Smooth muscle cell (in vitro differentiated cells): ENCODE measurements around the gene KIDINS220. TPM values are rescaled to one million over a fixed set of nuclear protein-coding genes. Genes with fewer than 3 reads are reported as not detected.
A peak's percentile ranks its signal among the peaks of the same experiment; 100 is the strongest.

Experiments
- DNase-seq: peaks from one replicate; lab custom pipeline; 2025; ENCODE audit not compliant: unreplicated experiment; lab: John Stamatoyannopoulos, UW
- H2AFZ ChIP-seq: fragments of 200-600 bp; sonication (generic); 2 replicates; pipeline ENCODE4 v1.6.0; 2016; ENCODE audit warnings: antibody characterized with exemption, low read depth, mild to moderate bottlenecking
- H3F3A ChIP-seq: fragments of 200-600 bp; sonication (generic); 2 replicates; pipeline ENCODE4 v1.6.0; 2017; ENCODE audit warnings: antibody characterized with exemption, low read depth
- H3K27ac ChIP-seq: fragments of 200-600 bp; sonication (generic); 2 replicates; pipeline ENCODE4 v1.5.1; 2016; ENCODE audit warnings: low read depth, mild to moderate bottlenecking
- H3K27me3 ChIP-seq: fragments of 200-600 bp; sonication (generic); 2 replicates; pipeline ENCODE4 v1.6.1; 2016; ENCODE audit warnings: low read depth, mild to moderate bottlenecking
- H3K36me3 ChIP-seq: fragments of 200-600 bp; sonication (generic); 2 replicates; pipeline ENCODE4 v1.5.1; 2016; ENCODE audit warnings: low read depth
- H3K4me1 ChIP-seq: fragments of 200-600 bp; sonication (generic); 2 replicates; pipeline ENCODE4 v1.5.1; 2016; ENCODE audit warnings: low read depth
- H3K4me2 ChIP-seq: fragments of 200-600 bp; sonication (generic); 2 replicates; pipeline ENCODE4 v1.6.0; 2016; ENCODE audit warnings: mild to moderate bottlenecking
- H3K4me3 ChIP-seq: fragments of 200-600 bp; sonication (generic); 2 replicates; pipeline ENCODE4 v1.5.1; 2016; ENCODE audit warnings: mild to moderate bottlenecking
- H3K79me2 ChIP-seq: fragments of 200-600 bp; sonication (generic); 2 replicates; pipeline ENCODE4 v1.6.0; 2016; ENCODE audit warnings: low read depth, mild to moderate bottlenecking
- H3K9ac ChIP-seq: fragments of 200-600 bp; sonication (generic); 2 replicates; pipeline ENCODE4 v1.6.0; 2016; ENCODE audit warnings: low read depth
- H3K9me3 ChIP-seq: fragments of 200-600 bp; sonication (generic); replicated peaks from 2 replicates; pipeline ENCODE4 v1.5.1; 2016; ENCODE audit warnings: low read depth
- H4K20me1 ChIP-seq: fragments of 200-600 bp; sonication (generic); 2 replicates; pipeline ENCODE4 v1.6.0; 2016; ENCODE audit warnings: low read depth
- CTCF ChIP-seq: fragments of 200-600 bp; sonication (generic); IDR thresholded peaks from 2 replicates; pipeline ENCODE4 v1.5.1; 2017; ENCODE audit warnings: borderline replicate concordance, mild to moderate bottlenecking, antibody characterized with exemption; ENCODE audit not compliant: insufficient read depth, poor library complexity, severe bottlenecking
- WGBS: methylation state at CpG from one replicate; pipeline ENCODE4 v1.1.7; 2016; ENCODE audit warnings: low lambda C conversion rate; 5-methylcytosine and 5-hydroxymethylcytosine counted together
- polyA plus RNA-seq: library from polyadenylated mRNA; unstranded; fragments of >200 nt; fragmentation: Nextera tagmentation; extraction: Ambion mirVana; gene quantifications from 2 replicates; pipeline ENCODE4 v1.2.1, GENCODE V29; 2016
- total RNA-seq: library from RNA; depleted of rRNA; stranded (reverse); fragments of >200 nt; gene quantifications from 2 replicates; pipeline ENCODE4 v1.2.3, GENCODE V29; 2014

Gene KIDINS220
- total and polyA plus RNA-seq, 2 experiments from 2014 or later: 17.8 to 54.9 TPM

- Histone ChIP-seq H3K4me3 (peak overlapping the region; percentile 90), H3K9me3 (no peaks in the 10 kb centered on the region), H3K4me2 (peak overlapping the region; percentile 89), H3K36me3 (no peaks in the 10 kb centered on the region), H3K4me1 (peaks cover 8% of the 10 kb centered on the region), H3K79me2 (peaks cover 32% of the 10 kb centered on the region), H4K20me1 (peaks cover 32% of the 10 kb centered on the region), H2AFZ (peak overlapping the region; percentile 64), H3K9ac (no peak overlapping the region), H3K27me3 (no peaks in the 10 kb centered on the region), H3K27ac (peak overlapping the region; percentile 3), H3F3A (peaks cover 21% of the 10 kb centered on the region)
- WGBS: under 1% methylated on average over 41 of the region's 87 CpGs
- DNase-seq: no peak
- no peak for TF ChIP-seq CTCF
These were observed 152.3 kb downstream of the KIDINS220 start for GRCh38 chr2:8684878-8685696.

GRCh38 chr2:8684540-8684877, 152.9 kb downstream of the KIDINS220 start:
- H3K9ac ChIP-seq: no peak overlapping the region
- H3K4me3 ChIP-seq: peak overlapping the region; percentile 90
- peaks cover 32% of the 10 kb centered on the region for H4K20me1 ChIP-seq
- peaks cover 14% of the 10 kb centered on the region for H3K4me1 ChIP-seq
- H3F3A ChIP-seq: peaks cover 27% of the 10 kb centered on the region
- H3K4me2 ChIP-seq: peak overlapping the region; percentile 89
- TF ChIP-seq CTCF: no peak
- H3K9me3 ChIP-seq: no peaks in the 10 kb centered on the region
- H3K27me3 ChIP-seq: no peaks in the 10 kb centered on the region
- H3K27ac ChIP-seq: peak overlapping the region; percentile 3
- DNase-seq: no peak
- 0% methylated on average over 3 of the region's 3 CpGs for WGBS
- peaks cover 32% of the 10 kb centered on the region for H3K79me2 ChIP-seq
- no peak overlapping the region for H2AFZ ChIP-seq
- no peaks in the 10 kb centered on the region for H3K36me3 ChIP-seq

GRCh38 chr2:8682719-8683667, 154.4 kb downstream of the KIDINS220 start:
- Histone ChIP-seq H3K4me3 (peak overlapping the region; percentile 90), H3K4me2 (peak overlapping the region; percentile 89), H3K9ac (peak overlapping the region; percentile 61), H3K27me3 (no peaks in the 10 kb centered on the region), H4K20me1 (peaks cover 32% of the 10 kb centered on the region), H3K4me1 (peaks cover 22% of the 10 kb centered on the region), H3F3A (peaks cover 33% of the 10 kb centered on the region), H2AFZ (no peak overlapping the region), H3K36me3 (no peaks in the 10 kb centered on the region), H3K79me2 (peaks cover 32% of the 10 kb centered on the region), H3K9me3 (no peaks in the 10 kb centered on the region), H3K27ac (peak overlapping the region; percentile 61)
- no peak for TF ChIP-seq CTCF
- 2% methylated on average over 30 of the region's 30 CpGs for WGBS
- no peak for DNase-seq
